ENCODE data around the gene GALNT16. TPM values are rescaled to one million over a fixed set of nuclear protein-coding genes. Genes with fewer than 3 reads are reported as not detected.

Gene GALNT16
- total and polyA plus RNA-seq, 2 of the 8 experiments (the other 6 are each of a cell fraction or from before 2014, with no cell fraction given): 5.4 to 6.3 TPM

DNA sequence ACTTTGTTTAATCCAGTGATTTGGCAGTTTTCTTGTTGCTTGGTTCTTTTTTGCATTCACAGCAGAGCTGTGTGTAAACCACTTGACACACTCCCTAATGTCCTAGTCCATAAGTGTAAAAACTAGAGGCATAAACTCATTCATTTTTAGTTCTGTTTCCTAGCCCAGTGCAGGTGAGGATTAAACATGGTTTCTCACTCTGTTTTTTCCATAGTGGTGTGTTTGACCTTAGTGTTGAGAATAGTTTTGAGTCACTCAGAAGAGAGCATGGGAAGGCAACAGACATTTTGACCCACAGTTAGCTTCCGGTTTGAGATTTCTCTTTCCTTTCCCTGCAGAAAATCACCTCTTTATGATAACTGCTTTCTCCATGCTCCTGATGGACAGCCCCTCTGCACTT, 24.2 kb upstream of the GALNT16 start:
- 62% methylated on average over 1 of the region's 1 CpG; no CpG with 5 or more reads in 1 of the 2 experiments for WGBS, 2 experiments (ENCODE audit: extremely low coverage in 1 of 2, insufficient coverage in 1 of 2, insufficient read length in 1 of 2, insufficient replicate concordance in 2 of 2, low coverage in 1 of 2, low lambda C conversion rate in 2 of 2, missing lambda C conversion rate in 1 of 2)
- Histone ChIP-seq H3K4me3 (ENCODE audit: extremely low read depth in 1 of 4, insufficient read depth in 2 of 4, low read depth in 3 of 4, low read length in 4 of 4) (no peak overlapping the region), H3K23me2 (ENCODE audit: low read depth, low read length) (no peaks in the 10 kb centered on the region), H2BK20ac (ENCODE audit: low read length) (no peak overlapping the region), H3K23ac (ENCODE audit: insufficient read length) (no peak overlapping the region), H3K4me1 (replicated peaks in 1 of 4; ENCODE audit: control insufficient read depth in 3 of 4, insufficient read depth in 4 of 4, low read length in 3 of 4) (no peaks in the 10 kb centered on the region), H2BK5ac (ENCODE audit: low read depth, low read length) (no peak overlapping the region), H2BK120ac (replicated peaks; ENCODE audit: low read depth, low read length) (no peak overlapping the region), H3K18ac (ENCODE audit: extremely low read depth, low read length) (no peak overlapping the region), H2BK15ac (ENCODE audit: low read length) (no peak overlapping the region), H3K14ac (ENCODE audit: insufficient read length) (no peak overlapping the region), H3K36me3 (ENCODE audit: control insufficient read depth in 2 of 4, insufficient read depth in 4 of 4, low read length in 3 of 4) (peaks cover 4 to 56% (median 20%) of the 10 kb centered on the region in 4 experiments; a peak in 6 of 8 replicates), H3K9ac (replicated peaks in 1 of 4; ENCODE audit: extremely low read depth in 1 of 4, low read depth in 3 of 4, low read length in 3 of 4) (no peak overlapping the region), H3K56ac (replicated peaks; ENCODE audit: insufficient read length, low read depth, low read length) (no peak overlapping the region), H4K20me1 (replicated peaks in 1 of 2; ENCODE audit: control insufficient read depth in 1 of 2, insufficient read depth in 2 of 2, low read length in 2 of 2) (no peaks in the 10 kb centered on the region), H2AK5ac (ENCODE audit: low read depth, low read length) (no peak overlapping the region), H3K27me3 (replicated peaks in 1 of 4; ENCODE audit: control insufficient read depth in 3 of 4, extremely low read depth in 1 of 4, insufficient read depth in 3 of 4, low read length in 3 of 4) (no peaks in the 10 kb centered on the region), H4K5ac (ENCODE audit: insufficient read length, low read depth, low read length) (no peak overlapping the region), H3K79me2 (ENCODE audit: control insufficient read depth in 1 of 2, insufficient read depth in 2 of 2, low read length in 2 of 2) (no peaks in the 10 kb centered on the region), H3K4ac (replicated peaks; ENCODE audit: insufficient read length, low read depth, low read length) (no peak overlapping the region), H3K79me1 (ENCODE audit: low read depth, low read length) (no peaks in the 10 kb centered on the region), H3K4me2 (ENCODE audit: insufficient read depth in 1 of 2, low read depth in 2 of 2, low read length in 2 of 2) (no peak overlapping the region), H2BK12ac (ENCODE audit: low read depth, low read length) (no peak overlapping the region), H3K9me3 (ENCODE audit: insufficient read depth in 2 of 2, low read depth in 1 of 2, low read length in 1 of 2) (no peaks in the 10 kb centered on the region), H3K27ac (ENCODE audit: low read depth, low read length) (no peak overlapping the region), H4K91ac (replicated peaks; ENCODE audit: insufficient read length, low read length) (no peak overlapping the region), H2AFZ (ENCODE audit: low read length) (no peak overlapping the region), H4K8ac (ENCODE audit: extremely low read depth, insufficient read depth, low read length) (no peak overlapping the region)
- POLR2A ChIA-PET (ENCODE audit: partially characterized antibody): no interaction called here
- TF ChIP-seq HDAC6 (IDR thresholded peaks at IDR 0.05; ENCODE audit: low read depth, low read length): no peak
- TF ChIP-seq MAFK (IDR thresholded peaks at IDR 0.05; ENCODE audit: low read depth, low read length): no peak
- TF ChIP-seq FOSL1 (IDR thresholded peaks at IDR 0.05; ENCODE audit: insufficient read depth, low read depth, low read length): no peak
- no peak for TF ChIP-seq BRCA1 (IDR thresholded peaks at IDR 0.05; ENCODE audit: low read depth, low read length)
- TF ChIP-seq SUZ12 (IDR thresholded peaks at IDR 0.05; ENCODE audit: low read length): no peak
- TF ChIP-seq PHF8 (conservative IDR thresholded peaks at IDR 0.05; ENCODE audit: low read depth, low read length): no peak
- no peak for TF ChIP-seq RBBP5 (IDR thresholded peaks at IDR 0.05; ENCODE audit: borderline replicate concordance, low read depth, low read length)
- TF ChIP-seq KDM4A (IDR thresholded peaks at IDR 0.05; ENCODE audit: low read depth, low read length, severe bottlenecking): no peak
- no peak for TF ChIP-seq JUND (IDR thresholded peaks at IDR 0.05; ENCODE audit: low read length)
- TF ChIP-seq, protein P1, sequence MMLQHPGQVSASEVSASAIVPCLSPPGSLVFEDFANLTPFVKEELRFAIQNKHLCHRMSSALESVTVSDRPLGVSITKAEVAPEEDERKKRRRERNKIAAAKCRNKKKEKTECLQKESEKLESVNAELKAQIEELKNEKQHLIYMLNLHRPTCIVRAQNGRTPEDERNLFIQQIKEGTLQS (IDR thresholded peaks at IDR 0.05; ENCODE audit: insufficient read depth, low read depth, low read length): no peak
- TF ChIP-seq RXRA (IDR thresholded peaks at IDR 0.05; ENCODE audit: insufficient read depth, low read depth, low read length): no peak
- TF ChIP-seq TCF12 (IDR thresholded peaks at IDR 0.05; ENCODE audit: low read depth, low read length): no peak
- no peak for TF ChIP-seq TAF1 (IDR thresholded peaks at IDR 0.05; ENCODE audit: low read depth, low read length)
- no peak for TF ChIP-seq TAF7 (optimal IDR thresholded peaks at IDR 0.05; ENCODE audit: borderline replicate concordance, low read depth, low read length)
- DNase-seq (ENCODE audit: low read depth in 1 of 2, low spot score in 2 of 2) (no peak), FAIRE-seq (no peak)
- CTCF ChIA-PET (ENCODE audit: partially characterized antibody): interaction anchor here (0.7 to 3.1 kb wide), 5 partner anchors 21 to 268 kb away, joined by 3 to 9 read pairs (median 8); no protein-coding TSS in a partner anchor

All from H1 (cell line).